Activated CD8-positive, alpha-beta memory T cell treated with anti-CD3 and anti-CD28 coated beads, Interleukin-2, amount 50 U/mL, for 4 hours (primary cell): Measurements from ENCODE around the gene PHF20.
"Not testable (repeated sequence)": the region's sequence is repeated elsewhere in the genome, so short reads cannot be mapped to it uniquely, and the experiment has no call there.

Experiments used
- DNase-seq: peaks from one replicate; pipeline ENCODE4 v3.0.0-alpha.2; 2020

Gene PHF20

GRCh38 chr20:35947489-35947888 is 175.7 kb downstream of the PHF20 start:
- peak; percentile 23 for DNase-seq

GRCh38 chr20:35947907-35948306 is 176.1 kb downstream of the PHF20 start:
- DNase-seq: no peak

- DNase-seq: no peak
Observed at GRCh38 chr20:35950093-35950492, 178.3 kb downstream of the PHF20 start.

GRCh38 chr20:35952080-35952479 is 180.3 kb downstream of the PHF20 start:
- DNase-seq: not testable (repeated sequence)

- no peak for DNase-seq
Observed at GRCh38 chr20:35952480-35953386, 180.9 kb downstream of the PHF20 start.

GRCh38 chr20:35953387-35954199 is 181.8 kb downstream of the PHF20 start:
- DNase-seq: peak; percentile 57

GRCh38 chr20:35954200-35954906 is 182.5 kb downstream of the PHF20 start, which contains the start of gene SCAND1:
TSS of gene SCAND1 (minus strand) at chr20:35954502. CDS start at chr20:35954284, 218 bp downstream.
- peak; percentile 96 for DNase-seq

GRCh38 chr20:35954907-35955251 is 183.1 kb downstream of the PHF20 start:
- no peak for DNase-seq

- DNase-seq: no peak
Observed at GRCh38 chr20:35956616-35957015, 184.8 kb downstream of the PHF20 start.

GRCh38 chr20:35959291-35959690 is 187.5 kb downstream of the PHF20 start:
- not testable (repeated sequence) for DNase-seq

- no peak for DNase-seq
Observed at GRCh38 chr20:35963878-35964277, 192.1 kb downstream of the PHF20 start.

- no peak for DNase-seq
Observed at GRCh38 chr20:35967979-35968640, 196.3 kb downstream of the PHF20 start, which contains the start of gene CNBD2. TSS of gene CNBD2 (plus strand) at chr20:35968590. CDS start at chr20:35968763, 173 bp downstream.

GRCh38 chr20:35968930-35969329 is 197.1 kb downstream of the PHF20 start:
- DNase-seq: no peak

- DNase-seq: no peak
Observed at GRCh38 chr20:35971981-35972380, 200.2 kb downstream of the PHF20 start.

- no peak for DNase-seq
Observed at GRCh38 chr20:35972462-35972861, 200.6 kb downstream of the PHF20 start.

GRCh38 chr20:35974256-35974655 is 202.4 kb downstream of the PHF20 start:
- DNase-seq: no peak

- DNase-seq: no peak
Observed at GRCh38 chr20:35975576-35976373, 204.0 kb downstream of the PHF20 start.

- no peak for DNase-seq
Observed at GRCh38 chr20:35978041-35978513, 206.3 kb downstream of the PHF20 start.

- no peak for DNase-seq
Observed at GRCh38 chr20:35979544-35979943, 207.7 kb downstream of the PHF20 start.

GRCh38 chr20:35981969-35982368 is 210.2 kb downstream of the PHF20 start:
- DNase-seq: no peak

- DNase-seq: no peak
Observed at GRCh38 chr20:35984382-35984781, 212.6 kb downstream of the PHF20 start.
